Measurements from ENCODE around the gene TP53INP2. TPM values are rescaled to one million over a fixed set of nuclear protein-coding genes. Genes with fewer than 3 reads are reported as not detected.

Gene TP53INP2
- total and polyA plus RNA-seq, 2 of the 13 experiments (the other 11 are each of a cell fraction or from before 2014, with no cell fraction given), result 5.2 to 18.8 TPM

DNA sequence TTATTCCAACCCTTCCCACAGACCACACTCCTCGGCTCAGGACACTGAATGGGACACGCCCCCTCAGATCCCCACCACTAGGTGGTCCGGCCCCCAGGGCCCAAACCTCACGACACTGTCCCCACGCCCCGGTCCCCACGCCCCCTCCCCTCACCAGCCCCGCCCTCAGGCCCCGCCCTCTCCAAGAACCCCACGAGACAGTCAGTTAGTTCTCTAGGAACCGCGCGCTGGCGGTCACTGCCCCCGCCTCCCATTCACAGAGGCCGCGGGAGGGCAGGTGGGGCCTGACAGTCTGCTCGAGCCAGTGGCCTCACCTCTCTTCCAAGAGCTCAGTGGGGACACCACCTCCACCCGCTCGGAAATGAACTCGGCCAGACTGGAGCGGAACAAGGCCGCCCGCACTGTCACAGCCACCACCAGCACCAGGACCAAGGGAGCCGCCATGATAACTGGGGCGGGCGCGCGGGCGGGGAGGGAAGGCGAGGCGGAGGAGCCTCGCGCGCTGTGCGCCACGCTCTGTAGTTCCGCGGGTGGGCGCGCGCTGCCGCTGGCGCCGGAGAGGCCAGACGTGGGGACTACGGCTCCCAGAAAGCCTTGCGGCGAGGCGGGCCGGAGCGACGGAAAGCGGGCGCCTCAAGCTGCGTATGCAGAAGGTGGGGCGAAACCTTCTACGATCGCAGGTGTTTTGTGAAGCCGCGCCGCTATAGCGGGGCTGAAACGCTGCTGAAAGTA, 27.3 kb upstream of the TP53INP2 start, which contains the start of gene PIGU (continued):
- TF ChIP-seq TRIM22 (IDR thresholded peaks at IDR 0.05), result no peak
- peak; percentile 86 for TF ChIP-seq ZEB1 (IDR thresholded peaks at IDR 0.05; ENCODE audit: insufficient replicate concordance, low read depth)
- TF ChIP-seq, protein P1, sequence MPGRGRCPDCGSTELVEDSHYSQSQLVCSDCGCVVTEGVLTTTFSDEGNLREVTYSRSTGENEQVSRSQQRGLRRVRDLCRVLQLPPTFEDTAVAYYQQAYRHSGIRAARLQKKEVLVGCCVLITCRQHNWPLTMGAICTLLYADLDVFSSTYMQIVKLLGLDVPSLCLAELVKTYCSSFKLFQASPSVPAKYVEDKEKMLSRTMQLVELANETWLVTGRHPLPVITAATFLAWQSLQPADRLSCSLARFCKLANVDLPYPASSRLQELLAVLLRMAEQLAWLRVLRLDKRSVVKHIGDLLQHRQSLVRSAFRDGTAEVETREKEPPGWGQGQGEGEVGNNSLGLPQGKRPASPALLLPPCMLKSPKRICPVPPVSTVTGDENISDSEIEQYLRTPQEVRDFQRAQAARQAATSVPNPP (CRISPR knock-in tag; IDR thresholded peaks at IDR 0.05), result no peak
- no peak for TF ChIP-seq AHDC1 (CRISPR knock-in tag; IDR thresholded peaks at IDR 0.05; ENCODE audit: borderline replicate concordance)
- TF ChIP-seq MAFG (CRISPR knock-in tag; IDR thresholded peaks at IDR 0.05), result no peak
- TF ChIP-seq ZNF781 (CRISPR knock-in tag; IDR thresholded peaks at IDR 0.05; ENCODE audit: borderline replicate concordance, not compliant biosample characterization), result peak; percentile 28
- TF ChIP-seq ZNF383 (CRISPR knock-in tag; IDR thresholded peaks at IDR 0.05; ENCODE audit: borderline replicate concordance), result no peak
- peak; percentile 93 for TF ChIP-seq TBX2 (CRISPR knock-in tag; IDR thresholded peaks at IDR 0.05; ENCODE audit: borderline replicate concordance)
- TF ChIP-seq XRCC5 (optimal IDR thresholded peaks at IDR 0.05; ENCODE audit: low read length), result peak; percentile 83
- TF ChIP-seq IRF1 (CRISPR knock-in tag; IDR thresholded peaks at IDR 0.05; ENCODE audit: low read depth), result no peak; the same call in 1 of the 2 replicates
- TF ChIP-seq GATAD2A (CRISPR knock-in tag; IDR thresholded peaks at IDR 0.05), result peak; percentile 66
- peak; percentile 88 for TF ChIP-seq SUZ12 (IDR thresholded peaks at IDR 0.05; ENCODE audit: low read depth, low read length)
- peak; percentile 15; the same call in 1 of the 2 replicates for TF ChIP-seq ZNF576 (CRISPR knock-in tag; IDR thresholded peaks at IDR 0.05)
- no peak for TF ChIP-seq MBD4 (IDR thresholded peaks at IDR 0.05; ENCODE audit: borderline replicate concordance, low read length)
- no peak; the same call in 1 of the 2 replicates for TF ChIP-seq ZSCAN5A (CRISPR knock-in tag; IDR thresholded peaks at IDR 0.05; ENCODE audit: borderline replicate concordance)
- peak; percentile 96 for TF ChIP-seq MTF2 (CRISPR knock-in tag; IDR thresholded peaks at IDR 0.05; ENCODE audit: borderline replicate concordance)
- TF ChIP-seq ZNF264 (CRISPR knock-in tag; IDR thresholded peaks at IDR 0.05), result no peak
